ENCODE results near the gene LRRC45.

DNA sequence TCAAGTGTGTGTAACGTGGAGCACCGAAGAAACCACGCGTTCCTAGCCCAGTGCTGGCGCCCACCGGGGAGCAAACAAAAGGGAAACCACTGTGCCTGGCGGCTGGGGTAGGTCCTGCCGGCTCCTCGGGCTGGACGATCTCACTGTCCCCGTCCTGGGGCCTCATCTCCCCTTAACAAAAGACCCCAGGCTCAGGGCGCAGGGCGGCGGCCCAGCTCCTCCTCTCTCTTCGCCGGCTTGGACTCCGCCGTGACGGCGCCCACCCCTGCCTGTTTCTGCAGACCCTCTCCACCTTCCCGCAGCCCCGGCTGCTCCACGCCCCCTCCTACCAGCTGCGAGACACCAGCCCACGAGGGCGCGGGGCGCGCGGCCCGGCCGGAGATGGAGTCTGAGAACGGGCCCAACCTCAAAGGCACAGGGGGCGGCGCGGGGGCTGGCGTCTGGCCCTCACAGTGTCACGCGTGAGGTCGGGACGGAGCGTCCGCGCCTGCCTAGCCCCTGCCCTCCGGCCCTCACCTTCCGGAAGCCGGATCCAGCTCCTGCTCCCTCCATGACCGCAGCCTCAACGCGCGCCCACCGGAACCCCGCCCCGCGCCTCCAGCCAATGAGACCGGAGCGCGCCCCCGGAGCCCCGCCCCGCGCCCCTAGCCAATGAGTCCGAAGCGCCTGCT, 660 bp upstream of the LRRC45 start, which contains the start of gene CENPX:
- no peak for TF ChIP-seq CTCF (IDR thresholded peaks at IDR 0.05; ENCODE audit: low read depth, low read length)
- no peak for TF ChIP-seq EZH2phosphoT487 (IDR thresholded peaks at IDR 0.05; ENCODE audit: low read depth)
